Mesenchymal stem cell (in vitro differentiated cells and primary cell): ENCODE measurements around the gene OR4D6.
A peak's percentile ranks its signal among the peaks of the same experiment; 100 is the strongest.

Source experiments
- DNase-seq: peaks from one replicate; pipeline ENCODE4 v3.0.0-alpha.2; 2013
- H2AFZ ChIP-seq: one replicate; pipeline ENCODE4 v1.6.1; 2013; ENCODE audit warnings: low read depth, mild to moderate bottlenecking, control low read depth, inconsistent platforms, low read length, moderate library complexity
- H2AK5ac ChIP-seq: 2 replicates; pipeline ENCODE4 v1.6.1; 2013; ENCODE audit warnings: low read length, moderate library complexity, mild to moderate bottlenecking, inconsistent platforms; ENCODE audit not compliant: severe bottlenecking
- H2BK120ac ChIP-seq: one replicate; pipeline ENCODE4 v1.6.1; 2013; ENCODE audit warnings: low read depth, mild to moderate bottlenecking, inconsistent platforms, low read length, moderate library complexity
- H2BK12ac ChIP-seq, 2 experiments: one replicate each; pipeline ENCODE4 v1.6.1; 2013; ENCODE audit warnings: inconsistent platforms in 2 of 2, low read length in 2 of 2, mild to moderate bottlenecking in 2 of 2, moderate library complexity in 2 of 2, control low read depth in 1 of 2
- H2BK15ac ChIP-seq: one replicate; pipeline ENCODE4 v1.6.1; 2013; ENCODE audit warnings: mild to moderate bottlenecking, low read depth, inconsistent platforms; ENCODE audit not compliant: poor library complexity, severe bottlenecking
- H2BK5ac ChIP-seq: 2 replicates; pipeline ENCODE4 v1.6.1; 2013; ENCODE audit warnings: low read depth, mild to moderate bottlenecking, low read length, control low read depth, inconsistent platforms; ENCODE audit not compliant: poor library complexity, severe bottlenecking
- H3K14ac ChIP-seq, 2 experiments: one replicate each; pipeline ENCODE4 v1.6.1; 2013; ENCODE audit warnings: inconsistent platforms in 2 of 2, low read length in 2 of 2, control low read depth in 1 of 2, mild to moderate bottlenecking in 1 of 2, moderate library complexity in 1 of 2
- H3K18ac ChIP-seq, 2 experiments: one replicate each; pipeline ENCODE4 v1.6.1; 2013; ENCODE audit warnings: inconsistent platforms in 2 of 2, low read length in 2 of 2, control low read depth in 1 of 2, low read depth in 1 of 2, mild to moderate bottlenecking in 1 of 2
- H3K23ac ChIP-seq, 2 experiments: one replicate each; pipeline ENCODE4 v1.6.1; 2013; ENCODE audit warnings: inconsistent platforms in 2 of 2, low read length in 2 of 2, mild to moderate bottlenecking in 2 of 2, moderate library complexity in 2 of 2, control low read depth in 1 of 2
- H3K27ac ChIP-seq: 2 replicates; pipeline ENCODE4 v1.5.1; 2013; ENCODE audit warnings: mild to moderate bottlenecking, moderate library complexity, low read length, control low read depth, inconsistent platforms; ENCODE audit not compliant: poor library complexity, severe bottlenecking
- H3K27me3 ChIP-seq, 2 experiments: 2 replicates each; pipeline versions ENCODE4 v1.6.1 to v1.7.0; 2013; ENCODE audit warnings: low read length in 2 of 2, mild to moderate bottlenecking in 2 of 2, moderate library complexity in 2 of 2, control low read depth in 1 of 2, inconsistent platforms in 1 of 2; ENCODE audit not compliant: control insufficient read depth in 1 of 2, insufficient read depth in 1 of 2
- H3K36me3 ChIP-seq, 2 experiments: 2 replicates each; pipeline versions ENCODE4 v1.6.1 to v1.7.0; 2013; ENCODE audit warnings: low read length in 2 of 2, control low read depth in 1 of 2, inconsistent platforms in 1 of 2, low read depth in 1 of 2, mild to moderate bottlenecking in 1 of 2; ENCODE audit not compliant: insufficient read depth in 2 of 2, control insufficient read depth in 1 of 2
- H3K4ac ChIP-seq, 2 experiments: one replicate each; pipeline ENCODE4 v1.6.1; 2013; ENCODE audit warnings: inconsistent platforms in 2 of 2, low read length in 2 of 2, mild to moderate bottlenecking in 2 of 2, moderate library complexity in 2 of 2, control low read depth in 1 of 2, low read depth in 1 of 2
- H3K4me1 ChIP-seq: 2 replicates; pipeline ENCODE4 v1.6.1; 2013; ENCODE audit warnings: low read depth, low read length, control low read depth; ENCODE audit not compliant: control insufficient read depth, insufficient read depth
- H3K4me2 ChIP-seq: 2 replicates; pipeline ENCODE4 v1.6.1; 2013; ENCODE audit warnings: low read length, mild to moderate bottlenecking, inconsistent platforms; ENCODE audit not compliant: poor library complexity, severe bottlenecking
- H3K4me3 ChIP-seq, 2 experiments: 2 replicates each; pipeline versions ENCODE4 v1.5.1 to v1.7.0; 2013; ENCODE audit warnings: low read length in 2 of 2, mild to moderate bottlenecking in 2 of 2, control low read depth in 1 of 2, low read depth in 1 of 2; ENCODE audit not compliant: insufficient read depth in 1 of 2
- H3K79me1 ChIP-seq: replicated peaks from 2 replicates; pipeline ENCODE4 v1.6.1; 2013; ENCODE audit warnings: mild to moderate bottlenecking, control low read depth, low read length, inconsistent platforms; ENCODE audit not compliant: poor library complexity, severe bottlenecking
- H3K9ac ChIP-seq: 2 replicates; pipeline ENCODE4 v1.7.0; 2013; ENCODE audit warnings: mild to moderate bottlenecking, low read length, moderate library complexity
- H3K9me3 ChIP-seq: 2 replicates; pipeline ENCODE4 v1.7.0; 2013; ENCODE audit warnings: mild to moderate bottlenecking, low read length; ENCODE audit not compliant: control insufficient read depth
- H4K8ac ChIP-seq: one replicate; pipeline ENCODE4 v1.6.1; 2013; ENCODE audit warnings: inconsistent platforms, mild to moderate bottlenecking, low read length, moderate library complexity
- H4K91ac ChIP-seq: one replicate; pipeline ENCODE4 v1.6.1; 2013; ENCODE audit warnings: mild to moderate bottlenecking, low read length, inconsistent platforms
- WGBS: methylation state at CpG from one replicate; pipeline ENCODE4 v1.1.7; 2013; ENCODE audit warnings: mixed read lengths; 5-methylcytosine and 5-hydroxymethylcytosine counted together

The OR4D6 gene

GRCh38 chr11:59426361-59427067 is 30.2 kb upstream of the OR4D6 start, which contains the start of gene OR5A2:
Gene OR5A2, minus strand, starts transcription at chr11:59426413. Its CDS starts 3,460 bp downstream, at chr11:59422953.
- H3K9ac ChIP-seq: no peak within 1 kb of the TSS
- H2AK5ac ChIP-seq: no peak within 1 kb of the TSS
- no peak within 1 kb of the TSS for H2AFZ ChIP-seq
- H3K4me1 ChIP-seq: no peaks in the 10 kb centered on the region
- H3K9me3 ChIP-seq: no peaks in the 10 kb centered on the region
- no peak within 1 kb of the TSS for H2BK120ac ChIP-seq
- H2BK12ac ChIP-seq: no peak within 1 kb of the TSS
- no peak within 1 kb of the TSS for H3K14ac ChIP-seq
- no peak within 1 kb of the TSS for H3K18ac ChIP-seq
- no peak within 1 kb of the TSS for H3K27ac ChIP-seq
- H3K4me2 ChIP-seq: no peak within 1 kb of the TSS
- no peak within 1 kb of the TSS for H4K91ac ChIP-seq
- 25% methylated on average over 3 of the region's 5 CpGs for WGBS
- no peak within 1 kb of the TSS for H4K8ac ChIP-seq
- no peaks in the 10 kb centered on the region for H3K36me3 ChIP-seq
- H3K4me3 ChIP-seq: no peak within 1 kb of the TSS
- no peak within 1 kb of the TSS for H2BK5ac ChIP-seq
- no peak within 1 kb of the TSS for H3K4ac ChIP-seq
- DNase-seq: no peak
- H3K23ac ChIP-seq: no peak within 1 kb of the TSS
- no peaks in the 10 kb centered on the region for H3K79me1 ChIP-seq
- no peak within 1 kb of the TSS for H2BK15ac ChIP-seq
- peaks cover 0 to 3% of the 10 kb centered on the region in 2 experiments for H3K27me3 ChIP-seq

DNA sequence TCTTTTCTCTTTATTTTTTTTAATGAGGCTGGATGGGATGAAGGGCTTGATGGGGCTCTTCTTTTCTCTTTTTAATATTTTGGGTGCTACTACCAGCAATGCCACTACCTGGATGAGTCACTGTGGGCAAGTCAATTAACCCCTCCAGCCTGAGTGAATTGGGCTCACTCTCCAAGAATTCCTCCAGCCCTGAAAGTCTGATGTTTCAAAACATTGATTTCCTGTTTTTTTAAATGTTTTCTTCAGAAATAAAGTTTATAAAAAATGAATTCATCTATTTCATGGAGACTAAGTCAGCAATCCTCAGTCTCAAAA is 29.7 kb upstream of the OR4D6 start:
- H2BK5ac ChIP-seq: no peak overlapping the region
- no peak overlapping the region for H3K4ac ChIP-seq
- no peak overlapping the region for H2AK5ac ChIP-seq
- no peak overlapping the region for H2BK120ac ChIP-seq
- no peak overlapping the region for H3K27ac ChIP-seq
- H3K14ac ChIP-seq: no peak overlapping the region
- H3K79me1 ChIP-seq: no peaks in the 10 kb centered on the region
- no peaks in the 10 kb centered on the region for H3K36me3 ChIP-seq
- H3K4me1 ChIP-seq: no peaks in the 10 kb centered on the region
- H3K4me3 ChIP-seq: no peak overlapping the region
- no peak overlapping the region for H3K23ac ChIP-seq
- peaks cover 0 to 8% of the 10 kb centered on the region in 2 experiments for H3K27me3 ChIP-seq
- no peak overlapping the region for H3K4me2 ChIP-seq
- no peak for DNase-seq
- H2BK12ac ChIP-seq: no peak overlapping the region
- H3K9ac ChIP-seq: no peak overlapping the region
- H4K8ac ChIP-seq: no peak overlapping the region
- no peak overlapping the region for H2AFZ ChIP-seq
- H4K91ac ChIP-seq: no peak overlapping the region
- H3K18ac ChIP-seq: no peak overlapping the region
- H3K9me3 ChIP-seq: no peaks in the 10 kb centered on the region
- H2BK15ac ChIP-seq: no peak overlapping the region

DNA sequence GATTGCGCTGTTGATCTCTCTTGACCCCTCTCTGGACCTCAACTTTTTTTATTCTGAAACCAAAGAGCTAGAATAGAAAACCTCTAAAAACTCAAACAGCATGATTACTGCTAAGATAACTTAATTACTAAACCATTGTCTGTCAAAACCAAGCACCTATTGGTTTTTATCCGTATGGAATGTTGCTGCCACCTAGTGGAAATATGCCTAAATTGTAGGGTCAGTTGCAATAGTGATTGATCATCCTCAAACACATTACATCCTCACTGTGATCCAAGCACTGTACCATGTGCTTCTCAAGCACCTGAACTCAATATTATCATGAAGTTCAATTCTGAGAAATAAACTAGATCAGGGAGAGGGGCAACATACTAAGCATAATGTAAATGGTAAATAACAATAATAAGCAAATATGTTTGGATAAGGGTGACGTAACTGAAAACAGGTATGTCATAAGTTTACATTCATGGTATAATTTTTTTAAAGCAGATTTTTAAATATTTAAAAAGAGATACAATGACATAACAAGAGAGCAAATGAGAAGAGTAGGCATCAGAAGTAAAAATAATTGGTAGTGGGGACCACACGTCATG is 26.7 kb upstream of the OR4D6 start:
- H2BK5ac ChIP-seq: no peak overlapping the region
- no peak overlapping the region for H2BK12ac ChIP-seq
- H3K36me3 ChIP-seq: no peaks in the 10 kb centered on the region
- H2BK120ac ChIP-seq: no peak overlapping the region
- H3K4me3 ChIP-seq: no peak overlapping the region
- H2AK5ac ChIP-seq: no peak overlapping the region
- no peak overlapping the region for H3K4me2 ChIP-seq
- no peak overlapping the region for H3K23ac ChIP-seq
- H4K8ac ChIP-seq: no peak overlapping the region
- no peak overlapping the region for H3K14ac ChIP-seq
- no peaks in the 10 kb centered on the region for H3K4me1 ChIP-seq
- no peaks in the 10 kb centered on the region for H3K79me1 ChIP-seq
- DNase-seq: peak; percentile 46
- no peak overlapping the region for H3K18ac ChIP-seq
- peaks cover 0 to 11% of the 10 kb centered on the region in 2 experiments for H3K27me3 ChIP-seq
- H3K9me3 ChIP-seq: no peaks in the 10 kb centered on the region
- H4K91ac ChIP-seq: no peak overlapping the region
- no peak overlapping the region for H3K4ac ChIP-seq
- H3K27ac ChIP-seq: no peak overlapping the region
- 100% methylated on average over 1 of the region's 4 CpGs for WGBS
- no peak overlapping the region for H3K9ac ChIP-seq
- H2AFZ ChIP-seq: no peak overlapping the region
- no peak overlapping the region for H2BK15ac ChIP-seq

DNA sequence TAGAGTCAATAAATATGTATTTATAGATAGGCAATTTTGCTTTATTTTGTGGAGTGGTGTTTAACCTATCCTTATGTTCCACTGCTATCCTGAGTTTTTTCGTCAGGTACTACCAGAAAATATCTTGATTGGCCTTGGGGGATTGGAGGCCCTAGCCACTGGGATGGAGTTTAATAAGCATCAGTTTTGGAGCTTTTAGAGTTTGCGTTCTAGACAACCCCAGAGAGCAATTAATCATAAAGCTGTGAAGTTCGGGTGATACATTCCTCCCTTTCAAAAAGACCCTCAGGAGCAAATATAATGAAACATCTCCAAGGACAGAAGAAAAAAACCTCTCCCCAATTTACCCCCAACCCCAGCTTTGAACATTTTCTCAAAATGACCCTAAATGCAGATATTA is 20.6 kb upstream of the OR4D6 start, which contains the start of gene OR5A1:
Gene OR5A1, plus strand, starts transcription at position 301 of the 400 bp plus-strand sequence. CDS start 6,700 bp downstream, outside the sequence.
- DNase-seq: no peak
- no peak within 1 kb of the TSS for H2AK5ac ChIP-seq
- H4K91ac ChIP-seq: no peak within 1 kb of the TSS
- no peak within 1 kb of the TSS for H2AFZ ChIP-seq
- H3K27ac ChIP-seq: no peak within 1 kb of the TSS
- H3K4ac ChIP-seq: no peak within 1 kb of the TSS
- no peak within 1 kb of the TSS for H3K4me3 ChIP-seq
- H3K36me3 ChIP-seq: no peaks in the 10 kb centered on the region
- no peaks in the 10 kb centered on the region for H3K79me1 ChIP-seq
- H3K4me1 ChIP-seq: no peaks in the 10 kb centered on the region
- H2BK5ac ChIP-seq: no peak within 1 kb of the TSS
- H3K23ac ChIP-seq: no peak within 1 kb of the TSS
- H3K14ac ChIP-seq: no peak within 1 kb of the TSS
- H4K8ac ChIP-seq: no peak within 1 kb of the TSS
- no peak within 1 kb of the TSS for H2BK12ac ChIP-seq
- no peaks in the 10 kb centered on the region for H3K9me3 ChIP-seq
- H2BK120ac ChIP-seq: no peak within 1 kb of the TSS
- peaks cover 0 to 18% of the 10 kb centered on the region in 2 experiments for H3K27me3 ChIP-seq
- H3K9ac ChIP-seq: no peak within 1 kb of the TSS
- no peak within 1 kb of the TSS for H3K4me2 ChIP-seq
- no peak within 1 kb of the TSS for H3K18ac ChIP-seq
- H2BK15ac ChIP-seq: no peak within 1 kb of the TSS
- WGBS: 70% methylated on average over 3 of the region's 3 CpGs
